HepG2 (cell line): ENCODE data around the gene ADAT3.

Experiments used
- EP300 ChIP-seq, 3 experiments: sonication (generic) in 1 of 3; formaldehyde crosslinking in 1 of 3; IDR thresholded peaks; 2 replicates each; pipeline versions ENCODE4 v1.5.1 to v1.6.1; 2011 to 2020; ENCODE audit warnings: low read depth in 2 of 3, low read length in 2 of 3, borderline replicate concordance in 1 of 3, improper control_type of control experiment in 1 of 3, mild to moderate bottlenecking in 1 of 3, missing genetic modification reagents in 1 of 3, moderate library complexity in 1 of 3
- FOXK1 ChIP-seq: sonication (generic); formaldehyde crosslinking; IDR thresholded peaks from 2 replicates; pipeline ENCODE4 v1.4.0; 2020; ENCODE audit warnings: low read depth, missing genetic modification reagents, borderline replicate concordance
- HNRNPL ChIP-seq: fragments of 200-400 bp; formaldehyde crosslinking; IDR thresholded peaks from 2 replicates; pipeline ENCODE4 v1.6.1; 2017; ENCODE audit warnings: mild to moderate bottlenecking, low read depth, low read length
- ISL2 ChIP-seq: sonication (generic); formaldehyde crosslinking; IDR thresholded peaks from 2 replicates; pipeline ENCODE4 v1.5.0; 2020; ENCODE audit warnings: missing genetic modification reagents
- NFE2 ChIP-seq: sonication (generic); formaldehyde crosslinking; IDR thresholded peaks from 2 replicates; pipeline ENCODE4 v1.4.0; 2020; ENCODE audit warnings: missing genetic modification reagents
- SSRP1 ChIP-seq: IDR thresholded peaks from 2 replicates; pipeline ENCODE4 v1.6.1; 2016; ENCODE audit warnings: control low read depth
- TP53 ChIP-seq: sonication (generic); formaldehyde crosslinking; conservative IDR thresholded peaks from 2 replicates; pipeline ENCODE4 v1.4.0; 2020; ENCODE audit warnings: missing genetic modification reagents
- ZBTB38 ChIP-seq: sonication (generic); formaldehyde crosslinking; IDR thresholded peaks from 2 replicates; pipeline ENCODE4 v1.5.1; 2020; ENCODE audit warnings: mild to moderate bottlenecking, missing genetic modification reagents
- ZBTB49 ChIP-seq: sonication (generic); formaldehyde crosslinking; IDR thresholded peaks from 2 replicates; pipeline ENCODE4 v1.4.0; 2020; ENCODE audit warnings: missing genetic modification reagents, borderline replicate concordance
- TF ChIP-seq, protein P1 (sequence below): sonication (generic); formaldehyde crosslinking; IDR thresholded peaks from 2 replicates; pipeline ENCODE4 v1.5.0; 2020; ENCODE audit warnings: missing genetic modification reagents
- TF ChIP-seq, protein P2 (sequence below): sonication (generic); formaldehyde crosslinking; IDR thresholded peaks from 2 replicates; pipeline ENCODE4 v1.5.0; 2020; ENCODE audit warnings: mild to moderate bottlenecking, missing genetic modification reagents, borderline replicate concordance

DNA sequence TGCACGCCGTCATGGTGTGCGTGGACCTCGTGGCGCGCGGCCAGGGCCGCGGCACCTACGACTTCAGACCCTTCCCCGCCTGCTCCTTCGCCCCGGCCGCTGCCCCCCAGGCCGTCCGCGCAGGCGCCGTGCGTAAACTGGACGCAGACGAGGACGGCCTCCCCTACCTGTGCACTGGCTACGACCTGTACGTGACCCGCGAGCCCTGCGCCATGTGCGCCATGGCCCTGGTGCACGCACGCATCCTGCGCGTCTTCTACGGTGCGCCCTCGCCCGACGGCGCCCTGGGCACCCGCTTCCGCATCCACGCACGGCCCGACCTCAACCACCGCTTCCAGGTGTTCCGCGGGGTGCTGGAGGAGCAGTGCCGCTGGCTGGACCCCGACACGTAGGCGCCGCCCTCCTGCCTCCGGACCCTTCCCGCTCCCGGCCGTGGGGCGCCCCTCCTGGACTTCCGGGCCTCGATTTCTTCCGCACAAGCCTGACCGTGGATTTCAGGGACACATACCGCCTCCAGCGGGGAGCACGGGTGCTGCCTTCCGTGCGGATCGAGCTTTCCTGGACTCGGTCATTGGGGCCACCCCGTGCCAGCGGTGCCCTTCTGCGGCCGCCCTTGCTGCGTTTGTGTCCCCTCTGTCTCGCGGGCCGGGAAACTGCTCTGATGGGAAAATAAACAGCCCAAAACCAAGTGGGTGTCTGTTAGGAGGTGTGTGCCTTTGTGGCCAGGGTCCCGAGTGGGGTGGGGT, 7.7 kb downstream of the ADAT3 start:
- no peak for TF ChIP-seq ZBTB38 (CRISPR knock-in tag)
- TF ChIP-seq EP300 (IDR thresholded peaks at IDR 0.05; ENCODE audit: low read depth in 2 of 2, low read length in 2 of 2): no peak
- TF ChIP-seq EP300 (CRISPR knock-in tag; IDR thresholded peaks at IDR 0.05; ENCODE audit: borderline replicate concordance): no peak
- TF ChIP-seq FOXK1 (CRISPR knock-in tag): no peak
- no peak for TF ChIP-seq NFE2 (CRISPR knock-in tag)
- TF ChIP-seq, protein P1, sequence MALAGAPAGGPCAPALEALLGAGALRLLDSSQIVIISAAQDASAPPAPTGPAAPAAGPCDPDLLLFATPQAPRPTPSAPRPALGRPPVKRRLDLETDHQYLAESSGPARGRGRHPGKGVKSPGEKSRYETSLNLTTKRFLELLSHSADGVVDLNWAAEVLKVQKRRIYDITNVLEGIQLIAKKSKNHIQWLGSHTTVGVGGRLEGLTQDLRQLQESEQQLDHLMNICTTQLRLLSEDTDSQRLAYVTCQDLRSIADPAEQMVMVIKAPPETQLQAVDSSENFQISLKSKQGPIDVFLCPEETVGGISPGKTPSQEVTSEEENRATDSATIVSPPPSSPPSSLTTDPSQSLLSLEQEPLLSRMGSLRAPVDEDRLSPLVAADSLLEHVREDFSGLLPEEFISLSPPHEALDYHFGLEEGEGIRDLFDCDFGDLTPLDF (CRISPR knock-in tag): no peak
- TF ChIP-seq HNRNPL: no peak
- no peak for TF ChIP-seq TP53 (CRISPR knock-in tag)
- TF ChIP-seq ZBTB49 (CRISPR knock-in tag): no peak
- TF ChIP-seq, protein P2, sequence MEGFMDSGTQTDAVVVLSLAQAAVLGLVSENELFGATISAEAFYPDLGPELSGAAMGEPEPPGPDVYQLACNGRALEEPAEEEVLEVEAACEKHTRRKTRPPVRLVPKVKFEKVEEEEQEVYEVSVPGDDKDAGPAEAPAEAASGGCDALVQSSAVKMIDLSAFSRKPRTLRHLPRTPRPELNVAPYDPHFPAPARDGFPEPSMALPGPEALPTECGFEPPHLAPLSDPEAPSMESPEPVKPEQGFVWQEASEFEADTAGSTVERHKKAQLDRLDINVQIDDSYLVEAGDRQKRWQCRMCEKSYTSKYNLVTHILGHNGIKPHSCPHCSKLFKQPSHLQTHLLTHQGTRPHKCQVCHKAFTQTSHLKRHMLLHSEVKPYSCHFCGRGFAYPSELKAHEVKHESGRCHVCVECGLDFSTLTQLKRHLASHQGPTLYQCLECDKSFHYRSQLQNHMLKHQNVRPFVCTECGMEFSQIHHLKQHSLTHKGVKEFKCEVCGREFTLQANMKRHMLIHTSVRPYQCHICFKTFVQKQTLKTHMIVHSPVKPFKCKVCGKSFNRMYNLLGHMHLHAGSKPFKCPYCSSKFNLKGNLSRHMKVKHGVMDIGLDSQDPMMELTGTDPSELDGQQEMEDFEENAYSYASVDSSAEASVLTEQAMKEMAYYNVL (CRISPR knock-in tag): no peak
- no peak for TF ChIP-seq ISL2 (CRISPR knock-in tag)
- no peak for TF ChIP-seq SSRP1 (CRISPR knock-in tag)
